ENCODE measurements around the gene DMRT1. TPM values are rescaled to one million over a fixed set of nuclear protein-coding genes. Genes with fewer than 3 reads are reported as not detected.

DMRT1 gene
- total and polyA plus RNA-seq, 9 of the 15 experiments (the other 6 are each of a cell fraction or from before 2014, with no cell fraction given), result not detected

DNA sequence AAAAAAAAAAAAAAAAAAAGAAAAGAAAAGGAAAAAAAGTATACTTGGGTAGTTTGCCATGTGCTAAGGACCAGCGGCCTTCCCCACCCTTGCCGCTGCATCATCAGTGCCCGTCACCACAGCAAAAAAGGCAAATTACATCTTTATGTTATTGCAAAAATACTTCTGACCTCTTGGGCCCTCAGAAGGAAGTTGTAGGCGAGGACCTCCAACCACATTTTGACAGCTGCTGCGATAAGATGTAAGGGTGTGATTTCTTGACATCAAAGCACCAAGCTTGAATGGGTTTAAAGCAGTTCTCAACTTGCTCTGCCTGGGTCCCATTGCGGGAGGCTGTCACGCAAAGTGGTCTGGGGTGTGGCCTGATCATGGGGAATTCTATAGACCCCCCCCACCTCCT, 39.2 kb downstream of the DMRT1 start:
- intact Hi-C loops (cut with micrococcal nuclease) (loop anchor here (10.0 kb wide), 1 partner anchor 994 kb away; no protein-coding TSS in a partner anchor), in situ Hi-C loops (cut with MboI) (loop anchor here (5.0 kb wide), 1 partner anchor 127 kb away; no protein-coding TSS in a partner anchor)
- Histone ChIP-seq H4K20me1 (replicated peaks; ENCODE audit: control insufficient read depth, insufficient read depth, low read length) (no peaks in the 10 kb centered on the region), H3K9me1 (ENCODE audit: control insufficient read depth, insufficient read depth, low read length) (no peaks in the 10 kb centered on the region), H3K4me3 (no peak overlapping the region), H3K27me3 (ENCODE audit: control insufficient read depth in 2 of 2, insufficient read depth in 2 of 2, low read length in 2 of 2) (peaks cover 0 to 8% of the 10 kb centered on the region in 2 experiments; a peak in 1 of 5 replicates), H3K9ac (ENCODE audit: insufficient read depth in 1 of 2, low read depth in 2 of 2, low read length in 2 of 2) (no peak overlapping the region), H3K4me2 (ENCODE audit: insufficient read depth, low read length) (no peak overlapping the region), H3K27ac (ENCODE audit: extremely low read depth, low read depth, low read length) (no peak overlapping the region), H3K36me3 (ENCODE audit: control insufficient read depth, insufficient read depth, low read length) (no peaks in the 10 kb centered on the region), H3K9me3 (replicated peaks; ENCODE audit: control insufficient read depth, insufficient read depth, low read depth, low read length) (no peaks in the 10 kb centered on the region), H3K79me2 (ENCODE audit: control insufficient read depth, insufficient read depth, low read length) (no peaks in the 10 kb centered on the region), H3K4me1 (replicated peaks in 1 of 2; ENCODE audit: control insufficient read depth in 2 of 2, insufficient read depth in 2 of 2, low read length in 2 of 2) (no peaks in the 10 kb centered on the region), H2AFZ (ENCODE audit: low read depth, low read length) (no peak overlapping the region)
- CTCF ChIA-PET (ENCODE audit: low intra/inter-chr PET ratio), result no interaction called here
- 0% methylated on average over 5 of the region's 7 CpGs for WGBS (ENCODE audit: insufficient coverage, low coverage, missing lambda C conversion rate)
- ATAC-seq, result no peak
- no TSS peak for BruUV-seq (replicated peaks)
- no peak for FAIRE-seq
- TF ChIP-seq SREBF2 (CRISPR knock-in tag; IDR thresholded peaks at IDR 0.05), result no peak
- no peak for TF ChIP-seq SRSF9 (IDR thresholded peaks at IDR 0.05; ENCODE audit: borderline replicate concordance, low read depth, low read length)
- no peak for TF ChIP-seq SRSF1 (IDR thresholded peaks at IDR 0.05; ENCODE audit: low read depth, low read length)
- TF ChIP-seq ZFP30 (CRISPR knock-in tag; IDR thresholded peaks at IDR 0.05; ENCODE audit: borderline replicate concordance), result no peak
- no peak for TF ChIP-seq KAT8 (IDR thresholded peaks at IDR 0.05; ENCODE audit: low read depth)
- no peak for TF ChIP-seq ZBED1 (IDR thresholded peaks at IDR 0.05)
- TF ChIP-seq, protein P1, sequence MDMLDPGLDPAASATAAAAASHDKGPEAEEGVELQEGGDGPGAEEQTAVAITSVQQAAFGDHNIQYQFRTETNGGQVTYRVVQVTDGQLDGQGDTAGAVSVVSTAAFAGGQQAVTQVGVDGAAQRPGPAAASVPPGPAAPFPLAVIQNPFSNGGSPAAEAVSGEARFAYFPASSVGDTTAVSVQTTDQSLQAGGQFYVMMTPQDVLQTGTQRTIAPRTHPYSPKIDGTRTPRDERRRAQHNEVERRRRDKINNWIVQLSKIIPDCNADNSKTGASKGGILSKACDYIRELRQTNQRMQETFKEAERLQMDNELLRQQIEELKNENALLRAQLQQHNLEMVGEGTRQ (CRISPR knock-in tag; IDR thresholded peaks at IDR 0.05), result no peak
- no peak for TF ChIP-seq TFAM (CRISPR knock-in tag; conservative IDR thresholded peaks at IDR 0.05)
- TF ChIP-seq, protein P2, sequence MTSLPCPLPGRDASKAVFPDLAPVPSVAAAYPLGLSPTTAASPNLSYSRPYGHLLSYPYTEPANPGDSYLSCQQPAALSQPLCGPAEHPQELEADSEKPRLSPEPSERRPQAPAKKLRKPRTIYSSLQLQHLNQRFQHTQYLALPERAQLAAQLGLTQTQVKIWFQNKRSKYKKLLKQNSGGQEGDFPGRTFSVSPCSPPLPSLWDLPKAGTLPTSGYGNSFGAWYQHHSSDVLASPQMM (CRISPR knock-in tag; IDR thresholded peaks at IDR 0.05), result no peak
- no peak for DNase-seq (ENCODE audit: extremely low read depth in 1 of 4, low spot score in 3 of 4)
- POLR2A ChIA-PET, result interaction anchor here (0.9 kb wide), 1 partner anchor 10 kb away, joined by 5 read pairs; no protein-coding TSS in a partner anchor

All from K562 (cell line).